Smooth muscle cell (in vitro differentiated cells): ENCODE results near the gene SMO. TPM values are rescaled to one million over a fixed set of nuclear protein-coding genes. Genes with fewer than 3 reads are reported as not detected.

Experiments used
- DNase-seq: peaks from one replicate; lab custom pipeline; 2025; ENCODE audit not compliant: unreplicated experiment; lab: John Stamatoyannopoulos, UW
- H2AFZ ChIP-seq: fragments of 200-600 bp; sonication (generic); 2 replicates; pipeline ENCODE4 v1.6.0; 2016; ENCODE audit warnings: antibody characterized with exemption, low read depth, mild to moderate bottlenecking
- H3F3A ChIP-seq: fragments of 200-600 bp; sonication (generic); 2 replicates; pipeline ENCODE4 v1.6.0; 2017; ENCODE audit warnings: antibody characterized with exemption, low read depth
- H3K27ac ChIP-seq: fragments of 200-600 bp; sonication (generic); 2 replicates; pipeline ENCODE4 v1.5.1; 2016; ENCODE audit warnings: low read depth, mild to moderate bottlenecking
- H3K27me3 ChIP-seq: fragments of 200-600 bp; sonication (generic); 2 replicates; pipeline ENCODE4 v1.6.1; 2016; ENCODE audit warnings: low read depth, mild to moderate bottlenecking
- H3K36me3 ChIP-seq: fragments of 200-600 bp; sonication (generic); 2 replicates; pipeline ENCODE4 v1.5.1; 2016; ENCODE audit warnings: low read depth
- H3K4me1 ChIP-seq: fragments of 200-600 bp; sonication (generic); 2 replicates; pipeline ENCODE4 v1.5.1; 2016; ENCODE audit warnings: low read depth
- H3K4me2 ChIP-seq: fragments of 200-600 bp; sonication (generic); 2 replicates; pipeline ENCODE4 v1.6.0; 2016; ENCODE audit warnings: mild to moderate bottlenecking
- H3K4me3 ChIP-seq: fragments of 200-600 bp; sonication (generic); 2 replicates; pipeline ENCODE4 v1.5.1; 2016; ENCODE audit warnings: mild to moderate bottlenecking
- H3K79me2 ChIP-seq: fragments of 200-600 bp; sonication (generic); 2 replicates; pipeline ENCODE4 v1.6.0; 2016; ENCODE audit warnings: low read depth, mild to moderate bottlenecking
- H3K9ac ChIP-seq: fragments of 200-600 bp; sonication (generic); 2 replicates; pipeline ENCODE4 v1.6.0; 2016; ENCODE audit warnings: low read depth
- H3K9me3 ChIP-seq: fragments of 200-600 bp; sonication (generic); replicated peaks from 2 replicates; pipeline ENCODE4 v1.5.1; 2016; ENCODE audit warnings: low read depth
- H4K20me1 ChIP-seq: fragments of 200-600 bp; sonication (generic); 2 replicates; pipeline ENCODE4 v1.6.0; 2016; ENCODE audit warnings: low read depth
- CTCF ChIP-seq: fragments of 200-600 bp; sonication (generic); IDR thresholded peaks from 2 replicates; pipeline ENCODE4 v1.5.1; 2017; ENCODE audit warnings: borderline replicate concordance, mild to moderate bottlenecking, antibody characterized with exemption; ENCODE audit not compliant: insufficient read depth, poor library complexity, severe bottlenecking
- WGBS: methylation state at CpG from one replicate; pipeline ENCODE4 v1.1.7; 2016; ENCODE audit warnings: low lambda C conversion rate; 5-methylcytosine and 5-hydroxymethylcytosine counted together
- polyA plus RNA-seq: library from polyadenylated mRNA; unstranded; fragments of >200 nt; fragmentation: Nextera tagmentation; extraction: Ambion mirVana; gene quantifications from 2 replicates; pipeline ENCODE4 v1.2.1, GENCODE V29; 2016
- total RNA-seq: library from RNA; depleted of rRNA; stranded (reverse); fragments of >200 nt; gene quantifications from 2 replicates; pipeline ENCODE4 v1.2.3, GENCODE V29; 2014

The SMO gene
- total and polyA plus RNA-seq, 2 experiments from 2014 or later, result 23.6 to 25.8 TPM

GRCh38 chr7:129149511-129149910 lies 38.9 kb upstream of the SMO start:
- Histone ChIP-seq H3K27ac (no peak overlapping the region), H3F3A (no peaks in the 10 kb centered on the region), H3K79me2 (no peaks in the 10 kb centered on the region), H3K4me1 (no peaks in the 10 kb centered on the region), H3K4me2 (no peak overlapping the region), H3K9me3 (no peaks in the 10 kb centered on the region), H3K36me3 (no peaks in the 10 kb centered on the region), H2AFZ (no peak overlapping the region), H3K27me3 (peaks cover 26% of the 10 kb centered on the region), H3K9ac (no peak overlapping the region), H4K20me1 (no peaks in the 10 kb centered on the region), H3K4me3 (no peak overlapping the region)
- TF ChIP-seq CTCF, result no peak
- 83% methylated on average over 8 of the region's 8 CpGs for WGBS
- no peak for DNase-seq

- no peak for TF ChIP-seq CTCF
- no peaks in the 10 kb centered on the region for H4K20me1 ChIP-seq
- H3K4me3 ChIP-seq, result no peak overlapping the region
- no peak overlapping the region for H3K9ac ChIP-seq
- 80% methylated on average over 8 of the region's 8 CpGs for WGBS
- H3K79me2 ChIP-seq, result no peaks in the 10 kb centered on the region
- H3K36me3 ChIP-seq, result no peaks in the 10 kb centered on the region
- no peak overlapping the region for H3K27ac ChIP-seq
- peaks cover 20% of the 10 kb centered on the region for H3K27me3 ChIP-seq
- H3F3A ChIP-seq, result no peaks in the 10 kb centered on the region
- no peak for DNase-seq
- no peak overlapping the region for H3K4me2 ChIP-seq
- H3K9me3 ChIP-seq, result no peaks in the 10 kb centered on the region
- H2AFZ ChIP-seq, result no peak overlapping the region
- no peaks in the 10 kb centered on the region for H3K4me1 ChIP-seq
Observed at GRCh38 chr7:129150199-129150996, 38.0 kb upstream of the SMO start.

GRCh38 chr7:129157651-129158050 lies 30.8 kb upstream of the SMO start:
- WGBS, result 93% methylated on average over 9 of the region's 9 CpGs
- Histone ChIP-seq H3K4me1 (no peaks in the 10 kb centered on the region), H3K27me3 (peaks cover 5% of the 10 kb centered on the region), H3K4me3 (no peak overlapping the region), H3K79me2 (no peaks in the 10 kb centered on the region), H3K36me3 (no peaks in the 10 kb centered on the region), H3K9me3 (no peaks in the 10 kb centered on the region), H3K4me2 (no peak overlapping the region), H3K9ac (no peak overlapping the region), H4K20me1 (no peaks in the 10 kb centered on the region), H3K27ac (no peak overlapping the region), H3F3A (no peaks in the 10 kb centered on the region), H2AFZ (no peak overlapping the region)
- TF ChIP-seq CTCF, result no peak
- no peak for DNase-seq

- peaks cover 5% of the 10 kb centered on the region for H3K27me3 ChIP-seq
- WGBS, result 94% methylated on average over 3 of the region's 3 CpGs
- no peaks in the 10 kb centered on the region for H3K4me1 ChIP-seq
- H3K9ac ChIP-seq, result no peak overlapping the region
- no peaks in the 10 kb centered on the region for H3K36me3 ChIP-seq
- H3K4me3 ChIP-seq, result no peak overlapping the region
- H3K4me2 ChIP-seq, result no peak overlapping the region
- no peaks in the 10 kb centered on the region for H4K20me1 ChIP-seq
- no peak for TF ChIP-seq CTCF
- H2AFZ ChIP-seq, result no peak overlapping the region
- H3K27ac ChIP-seq, result no peak overlapping the region
- H3K9me3 ChIP-seq, result no peaks in the 10 kb centered on the region
- no peaks in the 10 kb centered on the region for H3F3A ChIP-seq
- no peak for DNase-seq
- H3K79me2 ChIP-seq, result no peaks in the 10 kb centered on the region
Observed at GRCh38 chr7:129159539-129159938, 28.9 kb upstream of the SMO start.
